LNCAP (cell line): ENCODE data around the gene CEP126.

Experiments
- CTCF ChIP-seq: fragments of 450-650 bp; IDR thresholded peaks from 2 replicates; pipeline ENCODE4 v1.5.1; 2017; ENCODE audit warnings: mild to moderate bottlenecking

The CEP126 gene

GRCh38 chr11:102006835-102007566, 92.2 kb downstream of the CEP126 start:
- no peak for TF ChIP-seq CTCF

- TF ChIP-seq CTCF = peak; percentile 56
These were observed 93.0 kb downstream of the CEP126 start for GRCh38 chr11:102007567-102008437.

GRCh38 chr11:102010776-102011494, 96.1 kb downstream of the CEP126 start:
- no peak for TF ChIP-seq CTCF

GRCh38 chr11:102012946-102013345, 98.1 kb downstream of the CEP126 start:
- TF ChIP-seq CTCF = no peak

GRCh38 chr11:102014756-102015155, 99.9 kb downstream of the CEP126 start:
- no peak for TF ChIP-seq CTCF

- TF ChIP-seq CTCF = no peak
These were observed 102.2 kb downstream of the CEP126 start for GRCh38 chr11:102017026-102017425.

GRCh38 chr11:102026217-102026616, 111.4 kb downstream of the CEP126 start:
- TF ChIP-seq CTCF = no peak
